ENCODE measurements around the gene DPP6.

Gene DPP6

DNA sequence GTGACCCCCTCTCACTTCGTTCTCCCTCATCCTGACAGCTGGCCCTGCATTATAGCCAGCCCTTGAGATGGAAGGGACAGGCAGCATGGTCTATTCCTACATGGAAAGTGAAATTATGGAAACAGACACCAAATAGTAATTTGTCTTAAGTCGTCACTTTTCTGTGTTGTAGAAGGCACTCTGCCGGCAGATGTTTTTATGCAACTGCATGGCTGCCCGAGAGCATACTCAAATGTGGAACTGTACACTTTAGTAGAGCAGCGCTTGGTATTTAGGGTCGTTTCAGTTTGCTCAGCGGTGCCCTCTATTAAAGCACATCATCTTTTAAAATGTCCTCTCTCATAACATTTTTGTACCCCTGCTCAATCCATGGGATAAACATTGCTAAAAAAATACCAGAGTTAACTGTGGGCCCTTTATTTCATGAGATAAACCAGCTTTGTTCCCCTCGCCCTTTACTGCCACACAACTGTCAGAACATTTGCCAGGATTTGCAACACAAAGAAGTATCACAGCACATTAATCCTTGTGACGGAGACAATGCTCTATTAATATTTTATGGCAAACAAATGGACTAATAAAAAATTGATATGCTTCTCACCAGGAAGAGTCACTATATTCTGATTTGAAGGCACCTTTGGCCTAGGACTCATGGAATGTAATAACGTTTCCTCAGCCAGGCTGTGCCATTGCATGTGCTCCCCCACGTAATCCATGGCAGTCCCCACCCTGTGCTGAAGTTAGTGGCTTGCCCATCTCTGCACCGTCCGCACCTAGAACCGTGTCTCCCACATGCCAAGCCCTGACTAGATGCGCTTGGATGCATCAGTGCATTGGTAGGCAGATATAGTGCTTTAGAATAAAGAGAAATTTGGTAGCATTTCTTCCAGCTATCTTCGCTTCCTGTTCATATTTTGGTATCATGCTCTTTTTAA, 729.4 kb downstream of the DPP6 start:
- no peak for DNase-seq

DNA sequence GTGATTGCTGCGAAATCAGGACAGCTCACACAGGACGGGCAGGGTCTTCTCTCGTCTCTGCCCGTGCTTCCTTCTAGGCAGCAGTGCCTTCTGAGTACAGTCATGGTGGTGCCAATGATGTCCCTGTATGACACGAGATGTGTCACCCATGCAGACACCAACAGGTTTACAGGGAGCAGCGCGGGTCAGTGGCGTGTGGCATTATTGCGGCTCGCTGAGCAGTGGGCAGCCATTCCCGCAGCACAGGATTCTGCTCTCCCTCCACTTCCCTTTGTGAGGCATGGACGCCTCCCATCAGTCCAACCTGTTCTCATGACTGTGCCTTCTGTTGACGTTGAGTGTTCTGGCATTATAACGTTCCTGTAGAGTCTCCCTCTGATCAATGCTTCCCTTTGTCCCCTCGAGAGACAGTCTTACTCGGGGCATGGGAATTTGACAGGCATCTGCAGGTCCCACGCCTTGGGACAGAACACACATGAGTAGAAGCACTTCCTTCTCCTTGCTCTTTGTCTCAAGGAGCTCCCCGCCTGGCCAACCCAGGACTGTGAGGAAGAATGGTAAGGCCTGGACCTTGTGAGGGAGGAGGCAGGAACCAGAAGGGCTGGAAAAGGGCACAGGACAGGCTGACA, 731.2 kb downstream of the DPP6 start:
- DNase-seq, result no peak

DNA sequence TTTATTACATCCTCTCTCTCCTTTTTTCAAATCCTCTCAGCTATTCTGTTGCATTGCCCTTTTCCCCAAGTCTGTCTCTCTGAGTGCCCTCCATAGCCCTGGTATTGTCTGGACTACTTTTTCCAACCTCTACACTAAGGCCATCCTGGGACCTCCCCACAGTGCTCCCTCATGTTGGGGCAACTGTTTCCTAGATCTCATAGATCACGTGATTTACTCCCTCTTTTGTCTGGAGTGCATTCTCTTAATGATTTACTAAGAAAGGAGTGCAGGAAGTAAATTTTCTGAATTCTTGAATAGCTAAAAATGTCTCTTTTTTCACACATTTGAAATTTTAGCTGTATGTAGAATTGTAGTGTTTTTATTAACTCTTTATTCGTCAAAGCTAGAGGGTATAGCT, 733.7 kb downstream of the DPP6 start:
- no peak for DNase-seq

DNA sequence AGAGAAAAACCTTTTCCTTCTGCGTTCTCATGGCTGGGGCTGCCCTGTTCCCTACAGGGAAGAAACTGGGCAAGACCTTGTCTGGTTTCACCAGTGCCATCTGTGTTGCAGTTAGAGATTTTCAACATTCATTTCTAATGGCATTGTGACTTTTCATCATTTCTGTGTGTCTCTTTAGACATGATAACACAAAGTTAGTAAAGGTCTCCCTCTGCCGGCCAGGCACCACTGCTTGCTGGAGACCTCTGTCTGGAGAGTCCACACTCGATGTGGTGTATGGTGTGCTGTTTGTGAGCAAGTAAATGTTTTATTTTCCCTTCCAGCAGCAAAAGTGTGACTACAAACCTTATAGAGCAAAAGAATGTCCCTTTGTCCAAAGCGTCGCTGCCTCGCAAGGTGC, 737.2 kb downstream of the DPP6 start:
- DNase-seq, result no peak

DNA sequence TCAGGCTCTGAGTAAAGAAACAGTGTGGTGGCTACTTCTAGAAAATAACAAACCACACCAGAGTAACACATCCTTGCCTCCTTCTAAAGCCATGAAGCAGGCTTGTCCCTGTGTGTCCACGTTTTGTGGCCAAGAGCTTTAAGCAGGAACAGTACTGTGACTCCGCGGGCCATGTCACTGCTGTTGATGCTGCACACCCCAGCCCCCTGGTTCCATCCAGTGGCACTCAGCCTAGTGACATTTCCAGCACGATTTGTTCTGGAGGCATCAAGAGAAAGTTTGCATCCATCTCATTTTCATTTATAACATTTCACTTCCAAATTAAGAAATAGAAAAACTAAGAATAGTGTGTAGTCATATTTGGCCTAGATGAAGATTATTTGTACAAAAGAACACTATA, 739.4 kb downstream of the DPP6 start:
- no peak for DNase-seq

DNA sequence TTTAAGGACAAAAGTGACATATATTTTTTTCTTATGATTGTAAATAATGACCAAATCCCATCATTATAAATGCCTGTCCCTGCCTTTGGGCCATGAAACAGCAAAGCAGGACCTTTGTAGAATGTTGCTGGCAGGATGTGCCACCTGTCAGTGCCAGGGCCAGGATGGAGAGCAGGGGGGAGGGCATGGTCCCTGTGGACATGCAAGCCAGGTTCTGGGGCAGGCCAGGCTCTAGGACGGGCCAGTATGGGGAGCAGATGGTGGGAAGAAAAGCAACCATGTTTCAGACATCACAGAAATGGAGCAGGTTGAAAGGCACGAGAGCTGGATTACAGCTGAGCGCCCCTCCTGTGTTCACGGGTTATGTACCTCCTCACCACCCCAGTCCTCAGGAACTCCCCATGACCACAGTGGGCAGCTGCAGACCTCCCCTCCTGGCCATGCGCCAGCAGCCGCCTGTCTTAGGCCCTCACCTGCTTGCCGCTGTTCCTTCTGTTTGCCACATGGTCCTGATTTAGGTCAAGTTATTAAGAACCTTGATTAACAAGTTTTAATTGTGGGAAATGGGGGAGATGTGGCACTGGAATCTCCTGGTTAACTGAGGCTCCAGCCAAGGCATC, 740.3 kb downstream of the DPP6 start:
- DNase-seq, result no peak

DNA sequence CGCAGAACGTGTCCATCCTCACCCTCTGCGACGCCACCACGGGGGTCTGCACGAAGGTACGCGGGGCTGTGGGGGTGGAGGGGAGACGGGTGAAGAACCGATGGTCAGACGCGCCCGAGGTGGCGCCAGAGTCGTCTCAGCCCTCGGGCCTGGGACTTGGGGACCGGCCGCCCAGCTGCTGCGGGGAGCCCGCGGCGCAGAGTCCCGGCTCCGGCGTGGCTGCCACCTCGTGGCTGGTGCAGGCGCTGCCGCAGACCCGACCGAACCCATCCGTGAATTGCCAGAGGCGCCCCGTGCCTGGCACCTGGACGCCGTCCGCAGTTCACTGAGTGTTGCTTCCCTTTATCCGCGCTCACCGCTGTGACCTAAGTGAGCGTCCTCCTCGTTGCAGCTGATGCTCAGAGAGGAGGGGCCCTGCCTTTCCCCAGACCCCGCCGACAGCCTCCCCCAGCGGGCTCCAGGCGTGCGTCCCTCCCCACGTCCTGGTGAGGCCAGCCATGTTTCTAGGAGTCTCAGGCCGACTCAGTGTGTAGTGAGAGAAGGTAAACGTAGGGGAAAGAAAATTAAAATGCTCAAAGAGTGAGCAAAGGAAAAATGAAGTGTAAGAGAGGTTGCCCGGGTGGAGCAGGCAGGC, 742.1 kb downstream of the DPP6 start:
- DNase-seq, result no peak

DNA sequence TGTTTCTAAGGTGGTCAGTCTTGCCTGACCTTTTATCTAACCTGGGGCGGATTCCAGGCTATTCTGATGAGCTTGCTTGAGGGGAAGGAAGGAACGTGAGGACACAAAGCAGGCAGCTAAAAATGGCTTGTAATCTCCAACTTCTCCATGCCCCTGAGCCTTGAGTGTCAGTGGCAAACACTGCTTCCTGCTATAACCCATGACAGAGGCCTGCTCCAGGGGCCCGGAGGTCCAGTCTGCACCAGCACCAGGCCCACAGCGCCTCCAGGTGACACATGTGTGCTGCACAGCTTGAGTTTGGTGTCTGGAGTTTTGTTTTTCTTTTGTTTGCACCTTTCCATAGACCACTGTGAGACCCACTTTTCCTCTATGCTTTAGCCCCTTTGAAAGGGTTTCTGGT, 742.8 kb downstream of the DPP6 start:
- DNase-seq, result no peak

DNA sequence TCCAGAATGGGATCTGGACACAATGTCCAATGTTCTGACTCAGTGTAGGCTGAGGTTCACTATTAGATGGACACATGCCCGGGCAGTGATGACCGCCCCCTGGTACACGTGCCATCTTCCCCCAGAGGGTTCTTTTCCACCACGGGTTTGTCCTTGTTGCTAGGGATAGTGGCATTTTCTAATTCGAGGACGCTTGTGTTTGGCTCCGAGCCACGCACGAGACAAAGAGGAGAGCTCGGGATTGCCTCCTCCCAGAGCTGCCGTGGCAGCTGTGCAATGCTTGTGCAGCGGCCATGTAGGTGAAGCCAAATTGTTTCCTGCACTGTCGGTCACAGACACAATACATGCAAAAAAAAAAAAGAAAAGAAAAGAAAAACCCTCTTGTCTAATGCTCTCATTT, 743.2 kb downstream of the DPP6 start:
- no peak for DNase-seq

DNA sequence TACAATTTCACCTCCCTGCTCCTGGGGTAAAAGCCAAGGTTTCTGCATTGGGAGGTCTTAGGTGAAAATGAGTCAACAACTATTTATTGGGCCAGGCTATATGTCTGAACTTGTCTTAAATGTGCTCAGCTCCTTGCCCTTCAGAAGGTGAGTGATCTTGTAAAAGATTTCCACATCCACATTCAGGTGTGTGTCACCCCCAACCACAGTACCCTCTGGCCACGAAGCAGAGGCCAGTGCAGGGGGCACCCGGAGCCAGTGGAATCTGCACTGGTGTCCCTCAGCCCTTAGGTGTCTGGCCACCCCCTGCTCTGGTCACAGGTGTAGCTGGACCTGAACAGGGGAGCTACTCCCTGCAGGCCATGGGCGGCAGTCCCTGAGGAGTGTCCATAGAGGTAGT, 752.3 kb downstream of the DPP6 start:
- DNase-seq, result no peak

DNA sequence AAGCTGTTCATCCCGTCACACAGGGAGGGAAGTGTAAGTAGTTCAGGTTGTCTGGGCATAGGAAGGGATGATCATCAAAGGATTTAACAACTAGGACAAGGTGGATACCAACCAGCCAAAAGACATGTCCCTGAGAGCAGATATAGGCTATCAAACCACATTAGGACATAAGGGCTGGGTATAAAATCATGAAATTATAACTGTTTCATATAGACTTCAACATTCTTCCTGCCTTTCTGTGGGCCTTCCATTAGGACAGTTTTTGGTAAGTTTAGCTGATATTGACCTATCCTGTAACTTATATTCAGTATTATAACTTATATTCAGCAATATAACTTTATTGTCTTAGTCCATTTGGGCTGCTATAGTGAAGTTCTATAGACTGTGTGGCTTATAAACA, 759.8 kb downstream of the DPP6 start:
- no peak for DNase-seq

DNA sequence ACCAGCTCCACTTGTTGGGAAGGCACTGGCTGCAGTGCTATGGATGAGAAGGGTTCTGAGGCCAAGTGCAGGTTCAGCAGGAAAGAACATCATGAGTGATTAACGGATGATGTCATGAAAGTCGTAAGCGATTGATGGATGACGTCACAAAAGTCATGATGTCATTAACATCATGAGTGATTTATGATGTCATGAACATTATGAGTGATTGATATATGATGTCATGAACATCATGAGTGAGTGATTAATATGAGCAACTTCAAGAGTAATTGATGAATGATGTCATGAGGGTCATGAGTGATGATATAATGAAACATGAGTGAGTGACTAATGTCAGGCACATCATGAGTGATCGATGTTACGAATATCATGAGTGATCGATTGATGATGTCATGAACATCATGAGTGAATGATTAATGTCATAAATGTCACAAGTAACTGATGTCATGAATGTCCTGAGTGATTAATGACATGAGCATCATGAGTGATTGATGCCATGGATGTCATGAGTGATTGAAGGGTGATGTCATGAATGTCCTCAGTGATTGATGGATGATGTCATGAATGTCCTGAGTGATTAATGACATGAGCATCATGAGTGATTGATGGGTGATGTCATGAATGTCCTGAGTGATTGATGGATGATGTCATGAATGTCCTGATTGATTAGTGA, 765.2 kb downstream of the DPP6 start:
- DNase-seq, result no peak

DNA sequence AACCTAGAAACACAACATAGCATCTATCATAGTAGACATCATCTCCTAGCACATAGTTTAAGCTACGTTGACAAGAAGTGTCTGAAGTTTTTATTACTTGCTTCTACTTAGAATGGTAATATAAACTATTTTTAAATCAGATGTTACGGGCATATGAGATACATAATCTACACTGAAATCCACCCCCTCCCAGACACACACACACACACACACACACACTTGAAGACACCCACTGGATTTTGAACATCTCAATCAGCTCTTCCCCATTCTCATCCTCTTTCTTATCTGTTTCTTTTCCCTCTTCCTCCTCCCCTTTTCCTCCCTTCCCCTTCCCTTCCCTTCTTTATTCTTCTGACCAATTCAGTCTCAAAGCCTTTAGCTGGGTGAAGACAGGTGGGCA, 774.8 kb downstream of the DPP6 start:
- no peak for DNase-seq

DNA sequence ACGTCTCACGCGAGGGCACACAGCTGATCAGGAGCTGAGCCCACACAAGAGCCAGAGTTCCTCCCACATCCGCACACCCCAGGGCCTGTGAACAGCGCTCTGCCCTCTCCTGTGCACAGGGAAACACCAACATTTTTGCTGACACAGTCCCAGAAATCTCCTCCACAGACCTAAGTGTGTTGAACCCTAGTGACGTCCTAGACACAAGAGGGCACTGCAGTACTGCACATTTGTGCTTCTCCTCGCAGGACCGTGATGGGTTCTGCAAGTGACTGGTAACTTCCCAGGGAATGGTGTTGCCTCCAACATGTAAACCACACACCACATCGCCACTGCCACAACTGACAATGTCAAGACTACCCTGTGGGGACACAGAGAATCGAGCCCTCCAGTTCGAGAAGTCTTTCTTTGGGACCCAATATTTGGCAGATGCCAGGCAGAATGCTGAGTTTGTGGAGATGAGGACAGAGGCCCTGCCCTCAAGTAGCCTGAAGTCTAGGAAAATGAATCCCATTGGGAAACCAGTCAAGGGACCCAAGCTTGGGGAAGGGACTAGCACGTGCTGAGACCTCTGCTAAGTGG, 780.5 kb downstream of the DPP6 start:
- no peak for DNase-seq

DNA sequence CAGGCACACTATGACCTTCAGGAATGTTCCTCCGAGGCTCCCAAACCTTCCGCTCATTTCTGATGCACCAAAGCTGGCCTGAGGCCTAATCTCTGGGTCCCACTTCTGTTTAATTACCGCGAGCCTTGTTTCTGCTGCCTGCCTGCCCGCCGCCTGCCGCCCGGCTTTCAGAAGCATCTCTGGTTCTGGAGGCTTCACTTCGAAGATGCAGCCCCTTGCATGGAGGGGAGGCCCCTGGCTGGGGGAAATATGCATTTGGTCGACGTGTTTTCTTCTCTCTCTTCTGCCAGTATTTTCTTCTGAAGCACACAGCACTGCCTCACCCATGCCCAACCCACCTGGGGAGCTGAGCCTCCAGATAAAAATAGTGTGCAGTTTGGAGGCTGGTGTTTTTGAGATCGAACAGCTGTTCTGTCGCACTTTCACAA, 783.8 kb downstream of the DPP6 start:
- DNase-seq, result no peak

DNA sequence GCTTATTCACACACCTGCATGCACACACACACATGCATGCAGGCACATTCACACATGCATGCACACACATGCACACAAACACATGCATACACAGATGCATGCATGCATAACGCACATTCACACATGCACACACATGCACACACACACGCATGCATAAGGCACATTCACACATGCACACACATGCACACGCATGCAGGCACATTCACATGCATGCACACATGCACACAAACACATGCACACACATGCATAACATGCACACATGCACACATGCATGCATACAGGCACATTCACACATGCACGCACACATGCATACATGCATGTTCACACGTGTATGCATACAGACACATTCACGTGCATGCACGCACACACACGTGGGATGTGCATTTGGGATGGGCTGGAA, 784.9 kb downstream of the DPP6 start:
- no peak for DNase-seq

DNA sequence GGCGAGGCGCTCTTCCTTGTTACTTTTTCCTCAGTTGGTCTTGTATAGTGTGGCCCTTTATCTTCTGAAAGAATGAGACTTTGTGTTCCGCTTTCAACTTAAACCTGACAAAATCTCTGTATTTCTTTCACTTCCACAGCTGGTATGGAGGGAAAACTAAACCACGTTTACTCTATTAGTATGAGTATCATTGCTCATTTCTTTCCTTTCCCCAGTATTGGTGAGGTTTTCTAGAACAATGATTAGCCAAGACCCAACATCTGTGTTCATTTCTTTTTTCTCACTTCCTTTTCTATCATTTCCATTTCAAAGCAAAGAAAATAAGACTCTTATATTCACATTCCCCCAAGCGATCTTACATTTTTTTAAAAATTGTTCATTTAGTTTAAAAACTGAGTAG, 785.4 kb downstream of the DPP6 start:
- DNase-seq, result no peak

DNA sequence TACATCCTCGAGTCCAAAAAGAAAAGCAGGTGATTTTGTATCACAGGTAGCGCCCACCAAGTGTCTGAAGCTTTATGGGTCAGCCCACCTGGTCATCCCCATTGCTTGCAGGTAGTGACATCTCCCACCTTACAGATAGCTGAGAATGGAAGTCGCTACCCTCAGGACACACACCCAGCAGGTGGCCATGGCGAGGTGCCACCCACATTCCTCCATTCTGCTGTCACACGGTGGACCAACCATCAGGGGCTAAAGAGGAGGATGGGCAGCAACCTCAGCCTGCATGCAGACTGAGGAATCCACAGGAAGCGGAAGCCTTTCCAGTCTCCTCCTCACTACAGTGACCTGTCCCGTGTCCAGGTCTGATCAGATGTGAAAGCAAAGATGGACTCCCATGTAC, 787.9 kb downstream of the DPP6 start:
- no peak for DNase-seq

DNA sequence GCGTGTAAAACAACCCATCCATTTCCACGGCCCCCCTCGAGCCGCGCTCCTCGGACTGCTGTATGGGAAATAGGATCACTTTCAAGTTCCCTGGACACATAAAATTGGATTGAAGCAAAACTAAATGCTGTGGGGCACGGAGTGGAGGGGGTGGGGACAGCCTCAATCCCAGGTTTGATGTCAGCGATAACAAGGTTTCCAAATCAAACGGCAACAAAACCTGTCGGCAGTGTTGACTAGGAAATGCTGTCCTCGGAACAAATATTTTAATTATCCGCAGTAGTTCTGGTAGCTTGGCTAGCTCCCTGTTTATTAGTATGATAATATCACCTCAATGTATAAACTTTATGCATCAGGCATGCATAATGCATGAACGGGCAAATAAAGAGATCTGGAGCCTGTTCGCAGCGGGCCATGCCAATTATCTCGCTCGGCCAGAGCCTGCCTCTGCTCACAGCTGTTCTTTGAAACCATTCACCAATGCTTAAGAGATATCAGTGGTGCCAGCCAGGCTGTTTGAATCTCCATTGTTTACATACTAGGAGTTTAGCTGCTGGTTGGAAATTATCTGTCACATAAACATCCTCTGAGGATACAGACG, 789.6 kb downstream of the DPP6 start:
- DNase-seq, result no peak

DNA sequence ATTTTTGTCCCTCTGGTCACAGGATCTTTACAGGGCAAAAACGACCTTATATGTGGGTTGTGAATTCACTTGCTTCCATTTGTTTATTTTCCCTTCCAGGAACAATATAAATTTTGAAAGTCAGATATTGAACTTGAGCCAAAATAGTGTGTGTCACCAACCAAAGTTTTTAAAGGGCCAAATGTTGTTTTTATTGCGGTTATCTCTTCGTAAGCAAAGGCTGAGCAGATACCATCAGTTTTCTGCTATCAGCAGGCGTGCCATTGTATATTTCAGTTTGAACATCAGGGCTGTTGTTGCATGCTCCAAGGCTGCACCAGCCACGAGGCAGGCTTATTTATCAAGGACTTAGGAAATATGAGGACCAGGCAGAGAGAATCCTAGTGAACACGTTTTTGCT, 790.4 kb downstream of the DPP6 start:
- DNase-seq, result no peak

DNA sequence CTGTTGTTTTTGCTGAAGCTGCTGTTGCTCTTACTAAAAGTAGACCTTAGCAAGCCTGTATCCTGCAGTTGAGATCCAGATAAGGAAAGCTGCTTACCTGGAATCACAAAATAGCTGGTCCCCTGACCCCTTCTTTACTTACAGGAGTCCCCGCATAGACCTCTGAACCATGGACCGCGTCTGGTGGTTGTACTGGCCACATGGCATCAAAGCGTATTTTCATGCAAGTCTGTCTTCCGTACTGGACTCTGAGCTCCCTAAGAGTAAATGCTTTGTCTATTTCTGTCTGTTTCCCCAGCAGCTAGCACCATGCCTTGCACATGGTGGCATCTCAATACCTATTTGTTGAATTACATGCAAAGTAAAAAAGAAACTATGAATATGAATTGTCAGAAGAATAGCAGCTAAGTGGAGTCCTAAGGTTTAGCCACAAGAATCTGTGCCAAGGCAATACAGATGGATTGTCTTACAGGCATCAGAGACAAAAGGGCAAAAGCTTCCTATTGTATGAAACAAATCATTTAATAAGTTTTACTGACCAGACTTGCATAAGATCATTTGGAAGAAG, 791.6 kb downstream of the DPP6 start:
- no peak for DNase-seq

DNA sequence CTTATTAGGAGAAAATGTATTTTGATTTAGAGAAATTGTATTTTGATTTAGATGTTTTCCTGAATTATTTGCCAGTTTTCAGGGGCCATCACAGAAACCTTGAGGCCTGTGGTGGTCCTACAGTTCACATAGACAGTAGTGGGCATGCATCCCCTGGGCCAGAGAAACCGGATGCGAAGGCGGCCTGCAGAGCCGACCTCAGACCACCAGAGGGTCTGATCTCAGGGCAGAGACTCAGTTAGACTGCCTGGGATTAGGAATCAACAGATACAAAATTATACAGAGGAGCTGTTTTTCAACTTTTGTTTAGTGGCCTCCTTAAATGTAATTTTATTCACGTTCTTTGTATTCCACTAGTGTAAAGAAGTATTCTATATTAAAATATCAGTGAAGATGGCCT, 792.3 kb downstream of the DPP6 start:
- DNase-seq, result no peak
